GM18507 (cell line): ENCODE results near the gene ATP8A2.
A peak's percentile ranks its signal among the peaks of the same experiment; 100 is the strongest.
"Not testable (repeated sequence)": the region's sequence is repeated elsewhere in the genome, so short reads cannot be mapped to it uniquely, and the experiment has no call there.

Source experiments
- DNase-seq: peaks from one replicate; pipeline ENCODE4 v3.0.0; 2011; ENCODE audit warnings: low read depth; ENCODE audit not compliant: insufficient read length; ENCODE audit errors: extremely low spot score
- FAIRE-seq: peaks from 2 replicates; lab custom pipeline; 2011; peaks lifted over from hg19 to GRCh38; lab: Jason Lieb, UNC

The ATP8A2 gene

DNA sequence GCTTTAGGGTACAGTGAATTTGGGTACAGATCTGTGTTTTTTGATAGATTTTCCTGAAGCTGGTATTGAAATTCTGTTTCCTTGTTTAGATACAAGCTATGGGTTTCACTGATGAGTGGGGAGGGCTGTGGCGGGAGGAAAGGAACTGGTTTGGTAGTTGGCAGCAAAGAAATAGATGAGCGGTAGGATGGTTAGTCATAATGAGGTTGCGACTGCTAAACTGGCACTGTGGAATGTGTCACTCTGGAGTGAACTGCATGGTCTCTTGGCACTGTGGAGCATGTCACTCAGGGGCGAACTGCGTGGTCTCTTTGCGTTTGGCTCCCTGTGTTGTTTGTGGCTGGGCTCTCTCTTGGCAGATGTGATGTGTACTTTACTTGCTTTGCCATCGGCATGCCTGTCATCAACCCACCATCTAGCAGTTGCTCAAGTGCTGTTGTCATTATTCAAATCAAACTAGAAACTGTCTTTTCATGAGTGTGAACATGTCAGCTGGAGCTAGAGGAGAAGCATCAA lies 82.1 kb downstream of the ATP8A2 start:
- FAIRE-seq: no peak
- no peak for DNase-seq

DNA sequence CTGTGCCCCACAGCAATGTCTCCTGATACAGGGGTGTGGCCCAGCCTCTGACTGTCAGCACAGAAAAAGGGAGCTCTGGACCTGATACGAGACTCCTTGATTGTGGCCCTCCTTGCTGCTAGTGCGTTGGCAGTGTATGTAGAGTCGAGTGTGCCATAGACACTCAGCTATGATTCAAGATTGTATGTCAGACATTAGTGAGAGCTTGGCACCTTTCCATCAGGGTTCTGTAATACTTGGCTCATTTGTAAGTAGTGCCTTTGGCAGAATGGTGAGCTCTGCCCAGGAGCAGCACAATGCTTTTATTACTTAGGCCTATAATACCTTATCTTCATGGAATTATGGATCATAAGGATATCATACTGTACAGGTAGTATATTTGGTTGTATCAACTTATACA lies 83.4 kb downstream of the ATP8A2 start:
- DNase-seq: no peak
- FAIRE-seq: no peak

DNA sequence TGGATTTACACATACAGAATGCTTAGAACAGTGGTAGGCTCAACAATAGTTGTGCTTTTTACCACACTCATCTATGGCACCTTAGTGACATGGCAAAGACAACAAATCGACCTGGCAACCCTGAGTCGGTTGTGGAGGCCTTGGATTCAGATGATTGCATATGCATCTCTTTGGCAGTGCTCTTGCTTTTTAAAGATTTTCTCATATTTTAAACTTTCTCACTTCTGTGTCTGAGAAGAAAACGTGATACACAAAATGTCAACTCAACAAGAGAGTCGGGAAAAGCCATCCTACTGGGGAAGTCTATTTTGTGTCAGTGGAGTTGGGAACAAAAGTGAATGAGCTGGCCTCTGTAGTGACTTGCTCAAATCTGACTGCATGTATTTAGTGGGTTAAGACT lies 85.8 kb downstream of the ATP8A2 start:
- FAIRE-seq (no peak), DNase-seq (no peak)

DNA sequence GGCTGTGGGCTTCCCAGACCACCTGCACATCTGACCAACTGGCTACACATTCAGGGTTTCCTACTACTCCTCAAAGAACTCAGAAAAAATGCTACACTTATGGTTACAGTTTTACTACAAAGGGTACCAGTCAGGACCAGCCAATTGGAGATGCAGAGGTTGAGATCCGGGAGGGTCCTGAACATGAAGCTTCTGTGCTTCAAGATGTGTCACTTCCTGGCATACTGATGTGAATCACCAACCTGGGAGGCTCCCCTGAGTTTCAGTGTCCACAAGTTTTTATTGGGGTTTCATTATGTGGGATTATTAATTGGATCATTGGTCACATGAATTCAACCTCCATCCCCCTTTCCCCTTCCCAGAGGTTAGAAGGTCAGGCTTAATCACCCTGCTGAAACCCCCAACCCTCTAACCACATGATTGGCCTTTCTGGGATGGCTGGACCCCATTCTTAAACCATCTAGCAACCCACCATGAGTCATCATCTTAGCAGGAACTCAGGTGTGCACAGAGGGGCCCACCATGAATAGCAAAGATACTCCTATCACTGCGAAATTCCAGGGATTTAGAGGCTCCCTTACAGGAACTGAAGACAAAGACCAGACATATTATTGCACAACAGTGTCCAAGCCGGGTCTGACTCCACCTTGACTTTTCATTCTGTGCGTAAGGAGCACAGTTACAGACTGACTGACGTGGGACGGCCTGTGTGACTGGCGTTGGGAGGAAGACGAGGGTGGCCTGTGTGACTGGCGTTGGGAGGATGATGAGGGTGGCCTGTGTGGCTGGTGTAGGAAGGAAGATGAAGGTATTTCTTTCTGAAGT lies 90.7 kb downstream of the ATP8A2 start:
- no peak for DNase-seq
- no peak for FAIRE-seq

DNA sequence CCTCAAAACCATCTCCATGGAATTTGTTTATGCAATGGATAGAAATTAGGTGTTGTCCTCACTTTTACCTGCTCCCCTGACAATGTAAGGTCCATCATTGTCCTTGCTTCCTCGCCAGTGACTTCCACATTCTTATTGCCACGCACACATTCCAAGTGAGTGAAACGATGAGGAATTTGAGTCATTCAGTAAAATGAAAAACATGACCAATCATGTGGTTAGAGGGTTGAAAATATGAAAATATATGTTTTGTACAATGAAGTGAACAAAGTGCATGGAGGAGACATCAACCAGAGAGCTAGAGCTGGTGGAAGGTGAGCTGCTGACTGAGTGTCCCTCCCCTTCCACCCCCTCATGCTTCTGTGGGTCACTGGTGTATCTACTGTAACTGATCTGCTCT lies 91.7 kb downstream of the ATP8A2 start:
- FAIRE-seq (no peak), DNase-seq (no peak)

DNA sequence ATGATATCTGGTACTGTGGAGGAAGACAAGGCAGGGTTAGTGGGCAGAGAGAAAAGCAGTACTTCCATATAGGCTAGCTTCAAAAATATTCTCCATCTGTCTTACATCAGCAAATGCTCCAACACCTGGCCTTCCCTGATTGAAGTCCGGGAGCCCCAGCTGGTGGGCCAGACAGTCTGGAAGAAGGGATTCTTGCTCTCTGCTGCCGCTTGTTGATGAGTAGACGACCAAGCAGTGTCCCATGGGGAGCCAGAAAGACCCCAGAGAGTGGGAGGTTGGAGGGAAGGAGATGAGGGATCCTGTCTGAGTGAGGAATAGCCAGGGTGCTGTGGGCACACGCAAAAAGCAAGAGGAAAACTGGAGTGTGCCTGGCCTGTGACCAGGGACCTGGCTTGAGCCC lies 95.1 kb downstream of the ATP8A2 start:
- DNase-seq (no peak), FAIRE-seq (no peak)

DNA sequence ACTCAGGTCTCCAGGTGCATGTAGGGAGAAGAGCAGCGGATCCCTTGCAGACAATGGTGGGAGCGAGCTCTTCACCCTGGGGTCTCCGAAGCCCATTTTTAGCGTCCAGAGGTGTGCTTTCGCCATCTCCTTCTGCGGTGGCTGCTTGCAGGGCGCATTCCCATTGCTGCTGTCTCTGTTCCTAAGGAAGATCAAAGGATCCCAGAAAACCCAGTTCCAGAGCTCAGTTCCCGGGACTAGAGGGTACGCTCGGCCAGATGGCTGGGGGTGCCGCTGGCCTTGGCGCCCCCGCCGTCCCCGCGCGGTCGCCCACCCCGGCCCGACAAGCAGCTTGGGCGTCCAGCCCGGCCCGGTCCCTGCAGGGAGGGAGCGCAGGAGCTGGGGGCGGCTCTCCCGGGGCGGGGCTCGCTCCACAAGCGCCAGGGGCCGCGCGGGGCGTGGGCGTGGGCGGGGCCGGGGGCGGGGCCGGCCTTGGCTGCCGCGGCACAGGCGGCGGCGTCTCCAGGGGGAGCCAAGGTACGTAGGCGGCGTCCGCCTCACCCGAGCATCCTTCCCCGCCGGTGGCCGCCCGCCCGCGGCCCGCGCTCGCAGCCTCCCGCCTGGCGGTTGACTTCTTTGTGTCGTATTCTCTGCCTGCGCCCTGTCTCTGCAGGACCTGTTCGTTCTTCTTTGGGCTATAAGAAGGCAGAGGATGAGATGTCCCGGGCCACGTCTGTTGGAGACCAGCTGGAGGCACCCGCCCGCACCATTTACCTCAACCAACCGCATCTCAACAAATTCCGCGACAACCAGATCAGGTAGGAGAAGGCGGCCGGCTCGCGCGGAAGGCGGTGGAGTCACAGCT lies 96.8 kb downstream of the ATP8A2 start:
- no peak for FAIRE-seq
- peak; percentile 12 for DNase-seq

DNA sequence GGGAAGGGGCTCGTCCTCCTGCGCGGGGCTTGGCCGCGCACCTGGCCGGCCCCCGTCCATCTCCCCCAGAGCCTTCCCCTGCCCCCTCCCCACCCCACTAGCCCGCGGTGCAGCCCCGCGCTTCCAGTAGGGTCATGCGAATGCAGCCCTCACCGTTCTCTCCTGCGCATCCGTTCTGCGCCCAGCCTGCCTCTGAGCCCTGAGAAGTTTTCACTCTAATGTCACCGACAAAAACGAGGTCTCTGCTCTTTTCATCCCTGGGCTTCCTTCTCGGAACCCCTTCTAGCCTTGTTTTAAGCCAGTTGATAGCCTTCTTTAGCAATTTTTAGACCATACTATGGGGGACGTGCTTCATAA lies 97.4 kb downstream of the ATP8A2 start:
- no peak for FAIRE-seq
- no peak for DNase-seq

DNA sequence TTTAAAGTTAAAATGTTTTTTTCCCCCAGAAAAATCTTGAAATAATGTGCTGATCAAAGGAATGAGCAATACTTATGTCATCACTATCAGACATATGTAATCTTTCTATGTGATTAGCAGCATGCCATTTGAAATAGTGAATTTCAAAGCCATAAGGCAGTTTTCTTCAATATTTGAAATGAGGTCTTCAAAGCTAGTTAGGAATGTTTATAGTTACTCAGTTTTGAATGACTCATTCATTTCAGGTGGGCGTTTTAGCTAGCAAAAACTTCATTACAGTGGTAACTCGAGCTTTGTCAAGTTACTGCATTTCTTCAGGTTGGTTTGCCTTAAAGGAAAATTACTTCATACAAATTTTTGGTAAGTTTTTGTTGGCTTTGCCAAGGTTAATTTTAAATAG lies 102.1 kb downstream of the ATP8A2 start:
- FAIRE-seq (no peak), DNase-seq (no peak)

DNA sequence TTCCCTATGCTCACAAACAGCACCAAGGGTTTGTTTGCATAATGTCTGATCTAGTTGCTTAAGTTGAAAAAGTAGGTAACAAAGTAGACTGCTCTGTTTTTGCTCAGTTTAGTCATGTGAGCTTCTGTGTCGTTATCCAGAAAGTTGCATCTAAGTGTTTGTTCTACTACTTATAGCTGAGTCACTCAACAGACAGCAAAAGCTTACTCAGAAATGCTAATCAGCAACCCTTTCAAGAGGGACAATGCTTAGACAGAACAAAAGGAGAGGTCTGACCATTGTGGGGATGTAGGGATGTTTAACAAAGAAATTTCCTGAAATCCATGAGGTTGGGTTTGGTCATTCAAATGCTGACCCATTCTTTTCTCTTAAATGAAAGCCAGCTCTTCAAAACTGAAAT lies 106.4 kb downstream of the ATP8A2 start:
- no peak for DNase-seq
- no peak for FAIRE-seq

DNA sequence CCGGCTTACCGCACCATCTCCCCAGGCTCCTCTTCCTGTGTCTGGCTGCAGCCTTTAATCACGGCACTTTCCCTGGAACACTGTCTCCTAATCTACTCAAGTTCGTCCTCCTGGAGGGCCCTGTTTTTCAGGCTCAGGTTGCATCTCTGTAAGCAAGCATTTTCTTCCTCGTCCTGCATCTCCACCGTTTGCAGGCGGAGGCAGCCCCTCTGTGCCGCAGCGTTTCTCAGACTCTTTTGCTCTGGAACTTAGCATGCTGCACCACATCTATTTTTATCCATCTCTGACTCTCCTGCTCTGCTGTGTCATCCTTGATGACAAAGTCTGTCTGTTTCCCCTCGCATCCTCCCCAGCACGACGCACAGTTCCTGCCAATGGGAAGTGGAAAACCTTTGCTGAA lies 117.5 kb downstream of the ATP8A2 start:
- no peak for FAIRE-seq
- no peak for DNase-seq

DNA sequence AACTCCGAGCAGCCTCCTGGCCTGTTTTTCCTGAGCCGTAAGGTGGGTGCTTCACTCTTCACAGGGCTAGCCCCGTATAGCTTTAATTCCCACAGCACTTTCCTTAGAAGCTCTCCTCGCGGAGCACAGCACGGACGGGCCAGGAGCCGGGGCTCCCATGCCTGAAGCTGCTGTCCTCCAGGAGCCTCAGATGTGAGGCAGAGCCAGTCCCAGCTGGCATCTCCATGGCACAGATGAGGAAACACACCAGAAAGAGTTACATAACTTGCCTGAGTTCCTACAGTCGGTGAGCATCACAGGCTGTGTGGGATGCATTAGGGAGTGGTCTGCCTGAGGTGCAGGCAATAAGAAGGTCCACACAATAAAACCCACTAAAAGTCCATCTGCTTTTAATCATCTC lies 118.5 kb downstream of the ATP8A2 start:
- no peak for FAIRE-seq

DNA sequence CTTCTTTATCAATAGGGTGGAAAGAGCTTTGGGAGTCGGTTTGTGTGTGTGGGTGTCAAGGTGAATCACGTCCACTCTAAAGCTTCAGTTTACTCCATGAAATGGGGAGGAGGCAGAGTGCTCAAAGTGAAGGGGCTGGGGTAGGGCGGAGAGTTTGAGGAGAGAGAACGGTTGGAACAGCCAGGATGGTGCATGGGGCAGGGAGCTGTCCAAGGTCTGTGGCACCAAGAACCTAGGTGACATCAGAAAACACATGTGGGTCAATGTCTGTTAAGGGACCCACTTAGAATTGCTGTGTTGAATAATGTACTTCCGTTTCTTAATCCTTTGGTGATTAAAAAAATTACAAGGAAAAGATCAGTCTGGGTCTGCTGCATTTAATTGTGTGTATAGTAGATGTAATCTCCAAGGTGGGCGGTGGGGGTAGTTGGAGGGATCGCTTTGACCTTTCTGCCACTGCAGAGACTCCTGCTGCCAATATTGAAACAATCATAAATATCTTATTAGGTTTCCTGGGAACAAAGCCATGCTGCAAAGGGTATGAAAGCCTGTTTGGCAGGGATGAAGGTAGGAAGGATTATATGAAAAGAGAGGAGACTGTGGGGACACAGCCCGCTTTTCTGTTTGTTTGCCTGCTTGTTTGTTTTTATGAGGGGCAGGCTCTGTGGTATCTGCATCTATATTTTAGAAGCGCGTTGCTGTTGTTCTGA lies 122.3 kb downstream of the ATP8A2 start:
- no peak for FAIRE-seq
- no peak for DNase-seq

More for the DNA sequence above, 118.5 kb downstream of the ATP8A2 start:
- DNase-seq: no peak

DNA sequence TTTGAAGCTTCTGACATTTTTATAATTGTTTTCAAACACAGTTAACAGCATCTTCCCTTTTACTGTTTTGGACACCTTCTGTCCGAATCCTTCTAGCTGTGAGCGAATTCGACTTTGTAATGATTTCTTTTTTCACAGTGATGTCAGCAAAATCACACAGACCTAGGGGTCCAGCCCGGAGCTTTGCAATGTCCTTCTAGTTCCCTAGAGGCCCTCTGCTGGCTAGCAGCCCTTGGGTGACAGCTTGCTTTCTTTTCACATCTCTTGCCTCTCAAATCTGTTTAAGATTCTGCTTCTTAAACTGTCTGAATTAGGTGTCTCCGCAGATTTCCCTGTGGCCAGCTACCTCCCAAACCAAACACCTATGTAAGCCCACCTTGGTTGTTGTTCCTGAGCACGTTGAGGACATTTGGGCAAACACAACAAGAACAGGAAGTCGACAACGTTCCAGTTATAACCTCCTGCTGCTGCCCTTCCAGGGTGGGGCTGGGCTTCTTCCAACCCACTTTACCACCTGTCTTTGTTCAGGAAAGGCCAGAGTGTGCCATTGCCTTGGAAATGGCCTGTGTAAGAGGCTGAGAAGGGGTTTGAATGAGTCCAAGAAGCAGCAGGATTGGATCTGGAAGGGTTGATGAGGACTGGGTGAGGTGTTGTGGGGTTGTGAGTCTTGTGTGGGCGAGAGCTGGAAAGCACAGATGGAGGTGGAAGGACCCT lies 123.1 kb downstream of the ATP8A2 start:
- FAIRE-seq (no peak), DNase-seq (no peak)

DNA sequence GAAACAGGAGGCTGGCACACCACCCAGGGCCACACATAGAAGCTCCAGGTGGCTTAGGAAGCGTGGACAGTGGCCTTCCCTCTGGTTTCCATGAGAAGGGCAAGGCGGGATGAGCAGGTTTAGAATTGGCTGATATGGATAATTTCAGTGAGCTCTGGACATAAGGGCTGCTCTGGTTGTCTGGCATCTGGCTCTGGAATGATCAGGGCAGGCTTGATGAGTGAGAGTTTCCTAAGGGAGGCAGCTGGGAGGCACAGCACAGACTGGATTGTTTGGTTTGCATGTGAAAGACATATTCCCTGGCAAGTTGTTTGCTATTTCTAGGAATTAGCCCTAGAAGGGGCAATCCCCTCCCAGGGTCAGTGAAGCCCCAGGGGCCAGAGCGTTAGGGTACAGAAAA lies 129.5 kb downstream of the ATP8A2 start:
- FAIRE-seq (no peak), DNase-seq (no peak)

DNA sequence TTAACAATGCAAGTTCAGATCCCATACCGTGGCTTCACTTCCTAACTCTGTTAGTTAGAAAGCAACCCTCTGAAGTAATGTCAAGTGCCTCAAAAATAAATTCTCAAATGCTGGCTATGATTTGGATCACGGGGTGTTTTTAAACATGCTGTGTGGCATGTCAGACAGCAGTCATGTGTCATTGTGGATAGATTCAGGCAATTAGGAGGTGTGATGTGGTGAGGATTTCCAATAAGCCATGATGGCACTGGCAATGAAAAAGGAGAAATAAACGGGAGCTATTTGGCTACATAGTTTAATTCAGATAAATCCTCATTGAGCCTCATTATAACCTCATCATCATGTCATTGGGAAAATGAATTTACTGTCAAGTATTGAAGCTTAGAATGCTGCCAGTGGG lies 130.3 kb downstream of the ATP8A2 start:
- FAIRE-seq (no peak), DNase-seq (no peak)

DNA sequence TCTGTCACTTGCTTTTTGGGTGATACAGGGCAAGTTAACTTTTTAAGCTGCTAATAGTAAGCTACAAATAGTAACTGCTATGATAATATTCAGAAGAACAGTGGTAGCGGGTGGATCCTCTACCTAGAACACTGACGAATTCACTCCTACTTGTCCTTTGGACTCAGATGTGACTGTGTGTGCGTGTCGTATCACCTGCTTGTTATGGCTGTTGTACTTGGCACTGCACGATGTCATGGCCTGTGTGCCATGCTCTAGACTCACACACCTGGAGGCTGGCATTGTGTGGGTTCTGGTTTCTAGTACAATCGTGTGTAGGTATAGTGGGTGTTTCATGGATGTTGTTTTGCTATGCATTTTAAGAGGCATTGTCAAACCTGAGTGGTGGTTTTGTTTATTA lies 130.8 kb downstream of the ATP8A2 start:
- FAIRE-seq (no peak), DNase-seq (no peak)

DNA sequence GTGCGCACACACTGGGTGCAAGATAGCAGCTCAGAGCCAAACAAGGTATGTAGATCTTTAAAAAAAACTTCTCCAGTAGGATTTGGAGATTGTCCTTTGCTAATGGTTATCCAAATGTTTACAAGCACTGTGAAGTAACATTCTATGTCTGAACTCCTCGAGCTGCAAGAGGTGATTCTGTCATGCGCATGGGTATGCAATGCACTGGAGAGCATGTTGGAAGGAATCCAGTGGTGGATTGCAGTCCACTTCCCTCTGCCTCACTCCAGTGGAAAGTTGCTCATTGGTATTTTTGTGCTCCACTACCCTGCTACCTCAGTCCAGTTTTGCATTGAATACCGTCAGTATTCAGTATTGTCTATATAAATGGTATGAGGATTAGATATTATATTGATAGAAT lies 132.1 kb downstream of the ATP8A2 start:
- no peak for FAIRE-seq
- no peak for DNase-seq

DNA sequence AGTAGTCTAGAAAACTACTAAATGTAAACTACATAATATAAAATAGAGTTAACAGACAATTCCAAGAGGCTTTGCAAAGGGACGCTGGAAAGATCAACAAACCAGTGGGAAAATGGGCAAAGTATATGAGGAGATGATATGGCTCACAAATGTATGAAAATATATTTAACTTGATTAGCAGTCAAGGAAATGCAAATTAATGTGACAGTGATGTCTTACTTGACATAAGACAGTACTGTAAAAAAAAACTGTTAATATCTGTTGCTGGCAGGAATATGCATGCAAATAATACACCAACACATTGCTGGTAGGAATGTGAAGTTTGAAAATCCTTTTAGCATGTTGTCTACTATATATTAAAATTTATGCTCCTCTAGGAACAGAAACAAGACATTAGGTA lies 136.1 kb downstream of the ATP8A2 start:
- no peak for DNase-seq

DNA sequence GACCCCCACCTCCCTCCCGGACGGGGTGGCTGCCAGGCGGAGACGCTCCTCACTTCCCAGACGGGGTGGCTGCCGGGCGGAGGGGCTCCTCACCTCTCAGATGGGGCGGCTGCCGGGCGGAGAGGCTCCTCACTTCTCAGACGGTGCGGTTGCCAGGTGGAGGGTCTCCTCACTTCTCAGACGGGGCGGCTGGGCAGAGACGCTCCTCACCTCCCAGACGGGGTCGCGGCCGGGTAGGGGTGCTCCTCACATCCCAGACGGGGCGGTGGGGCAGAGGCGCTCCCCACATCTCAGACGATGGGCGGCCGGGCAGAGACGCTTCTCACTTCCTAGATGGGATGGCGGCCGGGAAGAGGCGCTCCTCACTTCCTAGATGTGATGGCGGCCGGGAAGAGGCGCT lies 141.3 kb downstream of the ATP8A2 start:
- FAIRE-seq: not testable (repeated sequence)

More for the DNA sequence above, 136.1 kb downstream of the ATP8A2 start:
- no peak for FAIRE-seq

More for the DNA sequence above, 141.3 kb downstream of the ATP8A2 start:
- not testable (repeated sequence) for DNase-seq
